Mononuclear cell (primary cell): ENCODE measurements around the gene GALK1. TPM values are rescaled to one million over a fixed set of nuclear protein-coding genes. Genes with fewer than 3 reads are reported as not detected.

ENCODE experiments used
- H3K27me3 ChIP-seq: 2 replicates; pipeline ENCODE4 v1.6.0; 2011; ENCODE audit warnings: low read length, control low read depth; ENCODE audit not compliant: insufficient read depth
- H3K4me1 ChIP-seq: 2 replicates; pipeline ENCODE4 v1.5.1; 2011; ENCODE audit warnings: mild to moderate bottlenecking, low read length, control low read depth; ENCODE audit not compliant: insufficient read depth
- H3K4me3 ChIP-seq: 2 replicates; pipeline ENCODE4 v1.5.1; 2011; ENCODE audit warnings: mild to moderate bottlenecking, low read length, moderate library complexity
- H3K9me3 ChIP-seq: 2 replicates; pipeline ENCODE4 v1.5.1; 2011; ENCODE audit warnings: low read depth, mild to moderate bottlenecking, control low read depth, low read length
- total RNA-seq: library from RNA; depleted of rRNA; stranded (reverse); fragments of >200 nt; gene quantifications from one replicate; pipeline ENCODE4 v1.2.3, GENCODE V29; 2012

GALK1 gene
- total RNA-seq, 1 donor, result 8.8 TPM

DNA sequence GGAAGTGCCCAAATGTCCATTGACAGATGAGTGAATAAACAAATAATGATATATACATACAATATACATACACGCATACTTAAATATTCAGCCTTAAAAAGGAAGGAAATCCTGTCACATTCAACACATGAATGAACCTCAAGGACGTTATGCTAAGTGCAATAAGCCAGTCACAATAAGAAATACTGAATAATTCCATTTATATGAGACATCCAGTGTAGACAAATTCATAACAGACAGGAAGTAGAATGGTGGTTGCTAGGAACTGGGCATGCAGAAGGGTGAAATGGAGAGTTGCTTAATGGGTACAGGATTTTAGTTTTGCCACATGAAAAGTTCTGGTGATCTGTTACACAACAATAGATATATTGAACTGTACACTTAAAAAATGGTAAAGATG lies 52.5 kb downstream of the GALK1 start:
- Histone ChIP-seq H3K9me3 (no peaks in the 10 kb centered on the region), H3K27me3 (no peaks in the 10 kb centered on the region), H3K4me3 (no peak overlapping the region), H3K4me1 (no peaks in the 10 kb centered on the region)

Other genes with a start within 250 kb of the GALK1 start
- 0.10 TPM for gene CASKIN2, start 249.7 kb downstream of the GALK1 start, total RNA-seq
- 14.7 TPM for gene TSEN54, start 248.7 kb downstream of the GALK1 start, total RNA-seq
- 13.2 TPM for gene LLGL2, start 239.5 kb downstream of the GALK1 start, total RNA-seq
- gene MYO15B, start 177.4 kb downstream of the GALK1 start, total RNA-seq, result 75.9 TPM
- 3.6 TPM for gene SMIM5, start 131.8 kb downstream of the GALK1 start, total RNA-seq
- 7.8 TPM for gene RECQL5, start 98.0 kb downstream of the GALK1 start, total RNA-seq
- gene SAP30BP, start 97.9 kb downstream of the GALK1 start, total RNA-seq, result 105 TPM
- gene ITGB4, start 43.7 kb downstream of the GALK1 start, total RNA-seq, result 0.10 TPM
- gene UNK, start 19.6 kb upstream of the GALK1 start, total RNA-seq, result 32.8 TPM
- 42.9 TPM for gene UNC13D, start 79.2 kb upstream of the GALK1 start, total RNA-seq
- 30.5 TPM for gene WBP2, start 90.1 kb upstream of the GALK1 start, total RNA-seq
- gene TRIM47, start 113.4 kb upstream of the GALK1 start, total RNA-seq, result 0.63 TPM
- gene TRIM65, start 131.8 kb upstream of the GALK1 start, total RNA-seq, result 5.8 TPM
- gene MRPL38, start 139.7 kb upstream of the GALK1 start, total RNA-seq, result 45.4 TPM
- gene FBF1, start 175.8 kb upstream of the GALK1 start, total RNA-seq, result 11.2 TPM
- 18.5 TPM for gene ACOX1, start 214.0 kb upstream of the GALK1 start, total RNA-seq
- gene TEN1, start 214.0 kb upstream of the GALK1 start, total RNA-seq, result 18.9 TPM
- 1.8 TPM for gene CDK3, start 235.7 kb upstream of the GALK1 start, total RNA-seq